Measurements from ENCODE around the gene ATG9B. TPM values are rescaled to one million over a fixed set of nuclear protein-coding genes. Genes with fewer than 3 reads are reported as not detected.

ATG9B gene
- total and polyA plus RNA-seq, 2 of the 13 experiments (the other 11 are each of a cell fraction or from before 2014, with no cell fraction given), result 0.24 TPM; not detected in 1

DNA sequence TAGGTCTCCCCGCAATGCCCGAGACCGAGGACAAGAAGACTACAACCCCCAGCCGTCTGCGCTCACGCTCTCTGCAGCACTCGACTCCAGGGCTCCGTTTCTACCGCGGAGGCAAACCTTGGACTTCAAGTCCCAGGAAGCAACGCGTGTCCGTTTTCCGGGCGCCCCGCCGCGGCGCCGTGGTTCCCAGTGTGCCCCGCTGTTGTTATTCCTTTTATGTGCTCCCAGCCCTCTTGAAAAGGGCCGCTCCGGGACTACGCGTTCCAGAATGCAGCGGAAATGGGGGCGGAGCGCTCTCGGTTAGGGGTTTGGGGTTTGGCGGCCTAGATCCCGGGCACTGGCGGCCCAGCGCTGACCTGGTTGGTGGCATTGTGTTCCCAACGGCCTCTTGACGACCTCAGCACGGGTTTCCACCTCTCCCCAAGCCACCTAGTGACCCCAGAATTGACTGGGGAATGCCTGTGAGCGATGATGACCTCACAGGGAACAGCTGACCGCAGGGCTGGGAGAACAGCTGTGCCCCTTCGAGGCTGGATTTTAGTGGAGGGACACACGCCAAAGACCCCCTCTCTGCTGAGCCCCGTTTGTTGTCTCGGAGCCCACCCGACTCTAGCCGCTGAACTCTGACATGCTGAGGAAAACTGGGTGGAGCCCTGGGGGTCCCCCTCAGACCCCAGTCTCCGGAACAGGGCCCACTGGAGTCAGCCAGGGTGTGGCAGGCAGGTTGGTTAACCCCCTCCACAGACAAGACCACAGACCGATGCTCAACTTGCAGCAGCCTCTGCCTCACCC lies 33.9 kb upstream of the ATG9B start (continued):
- TF ChIP-seq ZNF816 (CRISPR knock-in tag; IDR thresholded peaks at IDR 0.05; ENCODE audit: borderline replicate concordance) (no peak), ZNF343 (CRISPR knock-in tag; IDR thresholded peaks at IDR 0.05) (no peak), ZNF670 (CRISPR knock-in tag; IDR thresholded peaks at IDR 0.05; ENCODE audit: borderline replicate concordance) (no peak), ZNF10 (CRISPR knock-in tag; IDR thresholded peaks at IDR 0.05; ENCODE audit: borderline replicate concordance, low read depth) (no peak), ZSCAN30 (CRISPR knock-in tag; IDR thresholded peaks at IDR 0.05) (no peak), ZFP36 (IDR thresholded peaks at IDR 0.05; ENCODE audit: borderline replicate concordance, low read depth, low read length, partially characterized antibody) (no peak), ZSCAN29 (CRISPR knock-in tag; conservative IDR thresholded peaks at IDR 0.05) (no peak), PRMT3 (CRISPR knock-in tag; IDR thresholded peaks at IDR 0.05; ENCODE audit: borderline replicate concordance, low read depth) (no peak; the same call in 1 of the 2 replicates), ELF4 (CRISPR knock-in tag; IDR thresholded peaks at IDR 0.05; ENCODE audit: borderline replicate concordance) (peak; percentile 41; the same call in 1 of the 2 replicates), JUNB (CRISPR knock-in tag; IDR thresholded peaks at IDR 0.05; ENCODE audit: borderline replicate concordance) (no peak), SKI (IDR thresholded peaks at IDR 0.05; ENCODE audit: partially characterized antibody) (peak; percentile 36), ZBTB7B (CRISPR knock-in tag; IDR thresholded peaks at IDR 0.05) (no peak), TBX3 (IDR thresholded peaks at IDR 0.05; ENCODE audit: borderline replicate concordance) (no peak), PATZ1 (CRISPR knock-in tag; IDR thresholded peaks at IDR 0.05) (peak; percentile 73), HOXA5 (CRISPR knock-in tag; IDR thresholded peaks at IDR 0.05) (peak; percentile 92), ZNF460 (CRISPR knock-in tag; IDR thresholded peaks at IDR 0.05; ENCODE audit: borderline replicate concordance) (no peak), POLR2G (IDR thresholded peaks at IDR 0.05; ENCODE audit: low read depth, low read length) (peak; percentile 89), DNMT3B (CRISPR knock-in tag; conservative IDR thresholded peaks at IDR 0.05) (no peak), ZNF776 (CRISPR knock-in tag; IDR thresholded peaks at IDR 0.05) (peak; percentile 35; the same call in 1 of the 2 replicates), ZNF557 (CRISPR knock-in tag; IDR thresholded peaks at IDR 0.05) (no peak)
- TF ChIP-seq, protein P1, sequence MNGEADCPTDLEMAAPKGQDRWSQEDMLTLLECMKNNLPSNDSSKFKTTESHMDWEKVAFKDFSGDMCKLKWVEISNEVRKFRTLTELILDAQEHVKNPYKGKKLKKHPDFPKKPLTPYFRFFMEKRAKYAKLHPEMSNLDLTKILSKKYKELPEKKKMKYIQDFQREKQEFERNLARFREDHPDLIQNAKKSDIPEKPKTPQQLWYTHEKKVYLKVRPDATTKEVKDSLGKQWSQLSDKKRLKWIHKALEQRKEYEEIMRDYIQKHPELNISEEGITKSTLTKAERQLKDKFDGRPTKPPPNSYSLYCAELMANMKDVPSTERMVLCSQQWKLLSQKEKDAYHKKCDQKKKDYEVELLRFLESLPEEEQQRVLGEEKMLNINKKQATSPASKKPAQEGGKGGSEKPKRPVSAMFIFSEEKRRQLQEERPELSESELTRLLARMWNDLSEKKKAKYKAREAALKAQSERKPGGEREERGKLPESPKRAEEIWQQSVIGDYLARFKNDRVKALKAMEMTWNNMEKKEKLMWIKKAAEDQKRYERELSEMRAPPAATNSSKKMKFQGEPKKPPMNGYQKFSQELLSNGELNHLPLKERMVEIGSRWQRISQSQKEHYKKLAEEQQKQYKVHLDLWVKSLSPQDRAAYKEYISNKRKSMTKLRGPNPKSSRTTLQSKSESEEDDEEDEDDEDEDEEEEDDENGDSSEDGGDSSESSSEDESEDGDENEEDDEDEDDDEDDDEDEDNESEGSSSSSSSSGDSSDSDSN (CRISPR knock-in tag; IDR thresholded peaks at IDR 0.05), result peak; percentile 64; the same call in 1 of the 2 replicates
- TF ChIP-seq, protein P2, sequence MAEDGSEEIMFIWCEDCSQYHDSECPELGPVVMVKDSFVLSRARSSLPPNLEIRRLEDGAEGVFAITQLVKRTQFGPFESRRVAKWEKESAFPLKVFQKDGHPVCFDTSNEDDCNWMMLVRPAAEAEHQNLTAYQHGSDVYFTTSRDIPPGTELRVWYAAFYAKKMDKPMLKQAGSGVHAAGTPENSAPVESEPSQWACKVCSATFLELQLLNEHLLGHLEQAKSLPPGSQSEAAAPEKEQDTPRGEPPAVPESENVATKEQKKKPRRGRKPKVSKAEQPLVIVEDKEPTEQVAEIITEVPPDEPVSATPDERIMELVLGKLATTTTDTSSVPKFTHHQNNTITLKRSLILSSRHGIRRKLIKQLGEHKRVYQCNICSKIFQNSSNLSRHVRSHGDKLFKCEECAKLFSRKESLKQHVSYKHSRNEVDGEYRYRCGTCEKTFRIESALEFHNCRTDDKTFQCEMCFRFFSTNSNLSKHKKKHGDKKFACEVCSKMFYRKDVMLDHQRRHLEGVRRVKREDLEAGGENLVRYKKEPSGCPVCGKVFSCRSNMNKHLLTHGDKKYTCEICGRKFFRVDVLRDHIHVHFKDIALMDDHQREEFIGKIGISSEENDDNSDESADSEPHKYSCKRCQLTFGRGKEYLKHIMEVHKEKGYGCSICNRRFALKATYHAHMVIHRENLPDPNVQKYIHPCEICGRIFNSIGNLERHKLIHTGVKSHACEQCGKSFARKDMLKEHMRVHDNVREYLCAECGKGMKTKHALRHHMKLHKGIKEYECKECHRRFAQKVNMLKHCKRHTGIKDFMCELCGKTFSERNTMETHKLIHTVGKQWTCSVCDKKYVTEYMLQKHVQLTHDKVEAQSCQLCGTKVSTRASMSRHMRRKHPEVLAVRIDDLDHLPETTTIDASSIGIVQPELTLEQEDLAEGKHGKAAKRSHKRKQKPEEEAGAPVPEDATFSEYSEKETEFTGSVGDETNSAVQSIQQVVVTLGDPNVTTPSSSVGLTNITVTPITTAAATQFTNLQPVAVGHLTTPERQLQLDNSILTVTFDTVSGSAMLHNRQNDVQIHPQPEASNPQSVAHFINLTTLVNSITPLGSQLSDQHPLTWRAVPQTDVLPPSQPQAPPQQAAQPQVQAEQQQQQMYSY (CRISPR knock-in tag; IDR thresholded peaks at IDR 0.05), result peak; percentile 50; the same call in 1 of the 2 replicates
